Measurements from ENCODE around the gene POU2AF1. TPM values are rescaled to one million over a fixed set of nuclear protein-coding genes. Genes with fewer than 3 reads are reported as not detected.
"Not testable (repeated sequence)": the region's sequence is repeated elsewhere in the genome, so short reads cannot be mapped to it uniquely, and the experiment has no call there.

The POU2AF1 gene
- total and polyA plus RNA-seq, 12 donors: 0.07 to 1.8 (median 0.15) TPM; not detected in 3

- Histone ChIP-seq H3K27ac (no peak overlapping the region), H3K36me3 (no peaks in the 10 kb centered on the region), H3K27me3 (peaks cover 0 to 15% (median 0%) of the 10 kb centered on the region in 7 donors), H3K4me1 (no peaks in the 10 kb centered on the region), H3K4me3 (no peak overlapping the region), H3K9me3 (no peaks in the 10 kb centered on the region)
- TF ChIP-seq, protein P1, sequence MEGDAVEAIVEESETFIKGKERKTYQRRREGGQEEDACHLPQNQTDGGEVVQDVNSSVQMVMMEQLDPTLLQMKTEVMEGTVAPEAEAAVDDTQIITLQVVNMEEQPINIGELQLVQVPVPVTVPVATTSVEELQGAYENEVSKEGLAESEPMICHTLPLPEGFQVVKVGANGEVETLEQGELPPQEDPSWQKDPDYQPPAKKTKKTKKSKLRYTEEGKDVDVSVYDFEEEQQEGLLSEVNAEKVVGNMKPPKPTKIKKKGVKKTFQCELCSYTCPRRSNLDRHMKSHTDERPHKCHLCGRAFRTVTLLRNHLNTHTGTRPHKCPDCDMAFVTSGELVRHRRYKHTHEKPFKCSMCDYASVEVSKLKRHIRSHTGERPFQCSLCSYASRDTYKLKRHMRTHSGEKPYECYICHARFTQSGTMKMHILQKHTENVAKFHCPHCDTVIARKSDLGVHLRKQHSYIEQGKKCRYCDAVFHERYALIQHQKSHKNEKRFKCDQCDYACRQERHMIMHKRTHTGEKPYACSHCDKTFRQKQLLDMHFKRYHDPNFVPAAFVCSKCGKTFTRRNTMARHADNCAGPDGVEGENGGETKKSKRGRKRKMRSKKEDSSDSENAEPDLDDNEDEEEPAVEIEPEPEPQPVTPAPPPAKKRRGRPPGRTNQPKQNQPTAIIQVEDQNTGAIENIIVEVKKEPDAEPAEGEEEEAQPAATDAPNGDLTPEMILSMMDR (IDR thresholded peaks at IDR 0.05): no peak
- no peak for DNase-seq
- WGBS, 2 donors: 62 to 63% methylated on average over 7 of the region's 7 CpGs
- intact Hi-C loops (cut with DNase I): no loop called here
- no peak for ATAC-seq
Measured at GRCh38 chr11:111395081-111395480, 16.0 kb upstream of the POU2AF1 start.

DNA sequence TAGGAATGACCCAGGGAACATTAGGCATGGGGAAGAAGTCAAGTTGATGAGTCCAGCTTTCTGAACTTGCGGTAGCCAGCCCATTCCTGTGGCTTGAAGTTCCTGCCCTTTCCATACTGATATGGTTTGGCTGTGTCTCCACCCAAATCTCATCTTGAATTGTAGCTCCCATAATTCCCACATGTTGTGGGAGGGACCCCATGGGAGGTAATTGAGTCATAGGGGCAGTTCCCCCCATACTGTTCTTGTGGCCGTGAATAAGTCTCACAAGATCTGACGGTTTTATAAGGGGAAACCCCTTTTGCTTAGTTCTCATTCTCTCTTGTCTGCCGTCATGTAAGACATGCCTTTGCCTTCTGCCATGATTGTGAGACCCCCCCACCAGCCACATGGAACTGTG, 15.1 kb upstream of the POU2AF1 start:
- DNase-seq; ATAC-seq; H3K36me3 ChIP-seq; H3K9me3 ChIP-seq; H3K4me1 ChIP-seq; H3K27ac ChIP-seq; intact Hi-C loops (cut with DNase I); H3K4me3 ChIP-seq: not testable (repeated sequence)
- H3K27me3 ChIP-seq: peaks cover 0 to 15% (median 0%) of the 10 kb centered on the region in 7 donors
- WGBS, 2 donors: 64 to 68% methylated on average over 4 of the region's 4 CpGs

- TF ChIP-seq, protein P1 (IDR thresholded peaks at IDR 0.05): no peak
- Histone ChIP-seq H3K36me3 (no peaks in the 10 kb centered on the region), H3K4me3 (no peak overlapping the region), H3K27me3 (peaks cover 0 to 15% (median 0%) of the 10 kb centered on the region in 7 donors), H3K4me1 (no peaks in the 10 kb centered on the region), H3K9me3 (no peaks in the 10 kb centered on the region), H3K27ac (no peak overlapping the region)
- ATAC-seq: no peak
- no peak for DNase-seq
- intact Hi-C loops (cut with DNase I): no loop called here
Measured at GRCh38 chr11:111393585-111393984, 14.5 kb upstream of the POU2AF1 start.

GRCh38 chr11:111393096-111393495, 14.0 kb upstream of the POU2AF1 start:
- DNase-seq (no peak), ATAC-seq (no peak)
- Histone ChIP-seq H3K4me3 (no peak overlapping the region), H3K36me3 (no peaks in the 10 kb centered on the region), H3K4me1 (no peaks in the 10 kb centered on the region), H3K27ac (no peak overlapping the region), H3K9me3 (no peaks in the 10 kb centered on the region), H3K27me3 (peaks cover 0 to 15% (median 0%) of the 10 kb centered on the region in 7 donors)
- TF ChIP-seq, protein P1 (IDR thresholded peaks at IDR 0.05): no peak
- intact Hi-C loops (cut with DNase I): no loop called here
- WGBS, 2 donors: 77 to 79% methylated on average over 5 of the region's 5 CpGs

- 90 to 93% methylated on average over 4 of the region's 4 CpGs for WGBS, 2 donors
- no peak for ATAC-seq
Measured at GRCh38 chr11:111392552-111392951, 13.5 kb upstream of the POU2AF1 start.

More at GRCh38 chr11:111392552-111392951, 13.5 kb upstream of the POU2AF1 start:
- no peak overlapping the region for H3K4me3 ChIP-seq
- H3K27me3 ChIP-seq: peaks cover 0 to 15% (median 0%) of the 10 kb centered on the region in 7 donors
- H3K27ac ChIP-seq: no peak overlapping the region
- TF ChIP-seq, protein P1 (IDR thresholded peaks at IDR 0.05): no peak
- intact Hi-C loops (cut with DNase I): no loop called here
- no peaks in the 10 kb centered on the region for H3K9me3 ChIP-seq
- H3K36me3 ChIP-seq: no peaks in the 10 kb centered on the region
- no peak for DNase-seq
- no peaks in the 10 kb centered on the region for H3K4me1 ChIP-seq
